Umbilical cord (tissue), 2 donors: ENCODE data around the gene CSRP2. TPM values are rescaled to one million over a fixed set of nuclear protein-coding genes. Genes with fewer than 3 reads are reported as not detected.

Source experiments
- DNase-seq: peaks from one replicate; pipeline ENCODE4 v3.0.0-alpha.2; 2015; ENCODE audit warnings: low spot score
- total RNA-seq: library from RNA; depleted of rRNA; stranded (reverse); fragments of >200 nt; gene quantifications from one replicate; pipeline ENCODE4 v1.2.3, GENCODE V29; 2014; ENCODE audit warnings: low replicate concordance; ENCODE audit not compliant: insufficient read depth

CSRP2 gene
- total RNA-seq: 195 TPM

- DNase-seq: peak; percentile 95
Observed at GRCh38 chr12:76878899-76879709, at the start of gene CSRP2. CSRP2 (minus strand) TSS chr12:76879019; CDS start chr12:76866260, 12,759 bp downstream.

GRCh38 chr12:76927170-76927784, 48.5 kb upstream of the CSRP2 start:
- no peak for DNase-seq

- DNase-seq: peak; percentile 89
Observed at GRCh38 chr12:76925135-76925534, 46.3 kb upstream of the CSRP2 start.

- DNase-seq: no peak
Observed at GRCh38 chr12:76922866-76923265, 44.0 kb upstream of the CSRP2 start.

GRCh38 chr12:76921891-76922664, 43.3 kb upstream of the CSRP2 start:
- DNase-seq: no peak

DNA sequence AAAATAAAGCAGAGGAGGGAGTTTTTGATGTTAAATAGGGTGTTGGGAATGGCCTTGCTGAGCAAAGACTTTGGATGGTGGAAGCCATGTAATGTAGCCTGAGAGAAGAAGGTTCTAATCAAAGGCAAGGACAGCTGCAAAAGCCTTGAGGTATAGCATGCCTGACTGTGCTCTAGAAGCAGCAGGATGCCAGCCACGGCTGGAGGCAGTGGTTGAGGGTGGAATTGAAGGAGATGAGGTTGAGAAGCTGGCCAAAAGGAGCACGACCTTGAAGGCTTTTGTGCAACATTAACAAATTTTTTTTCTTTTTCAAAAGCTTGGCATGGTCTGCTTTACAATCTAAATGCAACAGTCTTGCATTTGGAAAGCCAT, 42.3 kb upstream of the CSRP2 start:
- DNase-seq: no peak

DNA sequence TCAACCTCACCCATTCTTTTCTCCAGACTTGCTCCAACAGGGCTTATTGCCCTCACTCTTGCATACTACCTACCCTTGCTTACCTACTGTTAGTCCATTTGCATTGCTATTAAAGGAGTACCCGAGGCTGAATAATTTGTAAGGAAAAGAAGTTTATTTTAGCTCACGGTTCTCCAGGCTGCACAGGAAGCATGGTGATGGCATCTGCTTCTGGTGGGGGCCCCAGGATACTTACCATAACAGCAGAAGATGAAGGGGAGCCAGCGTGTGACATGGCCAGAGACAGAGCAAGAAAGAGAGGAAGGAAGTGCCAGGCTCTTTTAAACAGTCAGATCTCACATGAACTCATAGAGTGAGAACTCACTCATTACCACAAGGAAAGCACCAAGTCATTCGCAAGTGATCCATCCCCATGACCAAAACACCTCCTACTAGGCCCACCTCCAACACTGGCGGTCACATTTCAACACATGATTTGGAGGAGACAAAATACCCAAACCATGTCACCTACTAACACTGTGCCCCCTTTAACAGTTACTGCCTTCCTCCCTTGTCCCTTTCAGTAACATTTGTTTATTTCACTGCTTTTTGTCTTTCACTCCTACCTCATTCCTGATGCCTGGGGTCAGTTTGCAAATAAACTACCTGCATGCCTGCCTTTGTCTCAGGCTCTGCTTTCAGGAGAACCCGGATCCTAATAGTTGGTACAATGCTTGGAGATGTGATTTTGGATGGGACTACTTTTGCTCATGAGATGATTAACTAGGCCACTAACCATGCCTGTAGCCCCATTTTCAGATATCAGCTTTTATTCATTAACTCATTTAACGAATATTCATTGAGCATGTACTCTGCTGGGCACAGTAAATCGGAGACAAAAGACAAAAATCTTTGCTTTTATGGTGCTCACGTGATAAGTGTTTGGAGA, 41.6 kb upstream of the CSRP2 start:
- DNase-seq: no peak

DNA sequence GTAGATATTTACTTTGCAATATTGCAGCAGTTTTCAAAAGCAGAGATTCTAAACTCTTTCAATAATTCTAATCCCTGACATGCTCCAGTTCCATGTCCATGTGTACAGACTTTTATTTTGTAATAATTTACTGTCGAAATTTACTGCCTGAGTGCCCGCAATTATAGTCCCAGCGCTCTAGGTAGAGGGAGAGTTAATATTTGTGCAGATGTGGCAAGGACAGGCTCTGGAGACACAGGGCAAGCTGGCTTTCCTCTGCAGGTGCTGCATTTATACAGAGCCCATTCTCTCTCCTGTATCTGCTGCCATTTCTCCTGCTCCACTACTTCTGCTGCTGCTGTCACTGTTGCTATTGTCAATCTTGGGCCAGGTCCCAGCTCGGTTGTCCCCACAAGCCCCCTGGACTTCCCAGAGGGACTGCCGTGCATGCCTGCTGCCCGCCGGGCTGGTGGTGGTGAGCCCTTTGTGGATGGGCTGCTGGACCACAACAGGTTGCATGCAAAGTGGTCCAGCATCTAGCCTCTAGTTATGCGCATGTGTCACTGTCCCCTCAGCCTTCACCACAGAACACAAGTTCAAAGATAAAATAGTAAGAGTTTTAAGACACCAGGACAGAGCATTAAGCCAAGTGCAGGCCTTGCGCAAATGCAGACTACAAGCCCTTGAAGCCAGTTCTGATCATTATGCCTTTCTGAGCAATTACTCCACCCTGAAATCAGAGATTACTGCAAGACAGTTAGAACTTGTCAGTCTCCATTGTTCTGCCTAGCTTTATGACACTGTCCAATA, 40.8 kb upstream of the CSRP2 start:
- no peak for DNase-seq

DNA sequence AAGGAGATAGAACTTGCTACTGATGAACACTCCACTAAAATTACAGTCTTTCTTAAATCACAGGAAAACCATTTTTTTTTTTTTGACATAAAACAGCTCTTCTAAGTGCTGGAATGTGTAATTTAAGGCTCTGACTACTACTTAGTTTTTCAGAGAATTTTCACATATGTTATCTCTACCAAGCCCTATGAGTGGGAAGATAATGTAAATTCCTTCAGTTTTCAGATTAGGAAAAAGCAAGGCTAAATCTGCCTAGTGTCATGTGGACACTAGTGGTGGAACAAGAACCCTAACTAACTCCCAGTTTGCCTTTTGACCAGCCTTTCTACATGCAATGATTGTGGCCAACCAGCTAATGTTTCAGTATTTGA, 37.3 kb upstream of the CSRP2 start:
- DNase-seq: peak; percentile 92

DNA sequence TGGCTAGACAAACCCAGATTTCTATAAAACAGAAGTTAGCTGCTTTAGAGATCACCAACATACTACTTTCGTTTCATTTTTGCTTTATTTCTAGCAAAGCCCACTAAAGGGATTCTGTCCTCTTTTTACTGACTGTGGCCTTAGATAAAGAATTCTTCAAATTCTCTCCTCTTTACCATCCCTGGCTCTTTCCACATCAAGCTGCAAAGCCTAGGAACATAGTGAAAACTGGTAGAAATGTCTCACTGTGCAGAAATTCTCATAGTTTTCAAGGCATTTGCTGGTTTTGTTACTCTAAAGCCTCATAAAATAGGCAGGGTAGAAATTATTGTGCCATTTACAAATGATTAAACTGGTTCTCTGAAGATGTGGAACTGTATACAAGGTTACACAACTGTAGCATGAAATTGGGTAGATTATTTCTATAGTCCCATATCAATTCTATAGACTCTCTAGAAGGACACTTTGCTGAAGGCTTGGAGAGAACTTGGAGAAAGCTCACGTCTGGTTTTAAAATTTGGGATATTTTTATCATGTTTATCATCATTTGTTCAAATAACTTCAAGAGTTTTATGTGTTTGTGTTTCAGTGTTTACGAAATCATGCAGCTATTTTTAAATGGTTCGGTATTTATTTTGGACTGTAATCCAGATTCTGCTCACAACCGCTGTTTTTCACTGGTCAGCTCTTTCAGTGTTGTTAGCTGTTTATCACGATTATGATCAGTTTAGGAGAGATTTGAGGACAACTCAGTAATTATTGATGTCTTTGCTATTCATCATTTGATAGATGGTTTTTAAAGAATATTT, 36.7 kb upstream of the CSRP2 start:
- peak; percentile 87 for DNase-seq

- no peak for DNase-seq
Observed at GRCh38 chr12:76914102-76914859, 35.5 kb upstream of the CSRP2 start.

DNA sequence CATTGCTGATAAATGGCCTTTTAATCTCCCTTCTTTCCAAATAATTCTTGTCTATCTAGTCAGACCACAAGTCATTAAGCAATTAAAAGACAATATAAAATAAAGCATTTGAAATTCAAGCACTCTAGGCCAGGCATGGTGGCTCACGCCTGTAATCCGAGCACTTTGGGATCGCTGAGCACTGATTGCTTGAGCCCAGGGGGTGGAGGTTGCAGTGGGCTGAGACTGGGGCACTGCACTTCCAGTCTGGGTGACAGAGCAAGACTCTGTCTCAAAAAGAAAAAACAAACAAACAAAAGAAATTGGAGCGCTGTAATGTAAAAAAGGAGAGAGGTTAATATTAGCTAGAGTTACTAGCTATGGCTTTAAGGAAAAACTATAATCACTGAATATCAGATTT, 30.5 kb upstream of the CSRP2 start:
- no peak for DNase-seq

- DNase-seq: no peak
Observed at GRCh38 chr12:76908303-76909017, 29.6 kb upstream of the CSRP2 start.

DNA sequence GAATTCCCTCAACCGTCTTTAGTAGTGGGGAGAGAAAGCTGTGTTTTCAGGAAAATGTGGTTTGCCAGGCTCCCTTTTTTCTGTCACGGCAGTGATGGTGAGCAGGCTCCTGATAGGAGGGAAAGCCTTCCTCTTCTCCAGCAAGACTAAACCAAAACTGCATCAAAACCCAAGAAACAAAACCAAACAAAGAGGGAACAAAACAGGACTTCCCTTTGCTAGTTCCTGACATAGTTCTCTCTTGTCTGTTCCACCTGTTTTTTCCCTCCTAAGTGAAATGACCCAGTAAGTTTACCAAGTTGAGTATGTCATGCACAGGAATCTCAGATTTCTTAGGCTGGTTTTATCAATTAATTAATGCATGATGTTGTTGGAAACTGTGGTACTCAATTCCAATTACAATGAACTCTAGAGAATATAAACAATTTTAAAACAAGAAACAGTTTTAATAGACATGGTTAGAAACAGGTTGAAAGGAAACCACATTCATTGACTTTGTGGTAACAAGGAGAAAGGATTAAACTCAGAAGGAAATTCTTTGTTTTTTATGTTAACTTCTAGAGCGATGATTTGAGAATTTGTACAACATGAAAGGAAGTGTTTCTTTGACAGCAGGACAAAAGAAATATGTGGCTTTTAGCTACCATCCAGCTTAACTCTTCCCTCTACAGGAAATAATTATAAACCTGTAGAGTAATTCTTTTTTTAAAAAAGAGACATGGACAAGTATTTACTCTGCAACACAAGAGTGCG, 23.0 kb upstream of the CSRP2 start:
- peak; percentile 32 for DNase-seq

- DNase-seq: no peak
Observed at GRCh38 chr12:76899522-76899921, 20.7 kb upstream of the CSRP2 start.

DNA sequence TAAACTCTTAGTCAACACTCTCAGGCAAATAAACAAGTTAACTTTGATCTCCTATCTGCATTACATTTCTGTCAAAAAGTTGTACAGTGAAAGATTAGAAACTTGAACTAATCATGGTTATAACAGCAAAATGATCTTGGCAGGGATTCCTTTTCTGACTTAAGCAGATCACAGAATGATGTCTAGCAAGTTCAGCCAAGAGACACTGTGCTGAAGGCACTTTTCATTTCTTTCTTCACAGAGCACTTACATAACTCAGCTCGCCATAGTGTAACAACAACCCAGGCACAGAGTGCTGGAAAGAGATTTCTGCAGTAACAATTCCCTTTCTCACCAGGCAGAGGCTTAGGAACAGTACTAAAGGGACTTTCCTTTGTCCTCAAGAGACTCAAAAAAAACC, 19.6 kb upstream of the CSRP2 start:
- peak; percentile 85 for DNase-seq

DNA sequence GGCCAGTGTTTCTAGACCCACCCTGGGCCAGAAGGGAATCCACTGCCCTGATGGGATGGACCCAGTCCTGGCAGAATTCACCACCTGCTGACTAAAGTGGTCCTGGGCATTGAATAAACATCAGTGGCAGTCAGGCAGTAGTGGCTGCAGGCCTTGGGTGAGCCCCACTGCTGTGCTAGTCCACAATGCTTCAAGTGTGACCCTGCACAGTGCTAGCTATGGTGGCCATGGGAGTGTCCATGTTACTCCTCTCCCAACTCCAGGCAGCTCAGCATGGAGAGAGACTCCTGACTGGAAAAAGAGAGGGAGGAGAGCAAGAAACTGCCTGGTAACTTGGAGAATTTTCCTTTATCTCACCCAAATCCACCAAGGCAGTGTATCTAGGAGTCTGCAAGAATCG, 17.5 kb upstream of the CSRP2 start:
- no peak for DNase-seq

GRCh38 chr12:76895796-76896195, 17.0 kb upstream of the CSRP2 start:
- DNase-seq: no peak
